GM12874 (cell line): Measurements from ENCODE around the gene ALKBH3.

ENCODE experiments used
- CTCF ChIP-seq: IDR thresholded peaks from 2 replicates; pipeline ENCODE4 v1.5.1; 2011; ENCODE audit warnings: low read depth, mild to moderate bottlenecking, control low read depth, low read length, moderate library complexity; ENCODE audit not compliant: insufficient read depth

Gene ALKBH3

GRCh38 chr11:43866969-43867368 is 13.7 kb upstream of the ALKBH3 start:
- no peak for TF ChIP-seq CTCF

GRCh38 chr11:43868852-43869567 is 11.6 kb upstream of the ALKBH3 start:
- no peak for TF ChIP-seq CTCF

GRCh38 chr11:43871051-43871450 is 9.6 kb upstream of the ALKBH3 start:
- no peak for TF ChIP-seq CTCF

GRCh38 chr11:43872995-43873394 is 7.6 kb upstream of the ALKBH3 start:
- TF ChIP-seq CTCF = no peak

- TF ChIP-seq CTCF = no peak
Observed at GRCh38 chr11:43874078-43874477, 6.6 kb upstream of the ALKBH3 start.

- TF ChIP-seq CTCF = no peak
Observed at GRCh38 chr11:43874738-43875137, 5.9 kb upstream of the ALKBH3 start.

- TF ChIP-seq CTCF = no peak
Observed at GRCh38 chr11:43879789-43880639, 617 bp upstream of the ALKBH3 start.
